C4-2B (cell line): ENCODE measurements around the gene GPHN.

Experiments used
- ZFX ChIP-seq: fragments of 450-650 bp; IDR thresholded peaks from 2 replicates; pipeline ENCODE4 v1.6.1; 2017
- TF ChIP-seq, protein P1 (sequence below): fragments of 450-650 bp; conservative IDR thresholded peaks from 2 replicates; pipeline ENCODE4 v1.5.1; 2017; ENCODE audit warnings: mild to moderate bottlenecking

DNA sequence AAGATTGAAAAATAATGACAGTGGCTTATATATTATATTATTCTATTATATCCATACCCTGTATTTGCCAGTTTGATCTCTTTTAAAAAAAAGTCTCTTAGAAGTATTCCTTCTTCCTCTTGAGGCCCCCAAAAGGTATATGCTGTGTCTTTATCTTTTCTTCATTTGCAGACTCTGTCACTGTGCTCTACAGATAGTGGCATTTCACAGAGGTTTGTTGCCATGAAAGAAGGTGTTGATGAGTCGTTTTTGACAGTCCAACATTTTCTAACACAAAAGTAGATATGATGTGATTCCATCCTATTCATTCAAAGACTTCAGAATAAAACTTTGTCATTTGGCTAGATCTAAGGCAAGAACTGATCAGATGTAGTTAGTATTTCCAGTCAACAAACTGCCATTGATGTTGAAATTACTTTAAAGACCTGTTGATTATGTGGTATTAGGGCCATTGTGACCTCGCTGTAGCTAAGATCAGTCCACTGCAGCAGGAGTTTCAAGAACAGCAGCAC lies 22.0 kb upstream of the GPHN start, which contains the start of gene CCDC196:
- TF ChIP-seq, protein P1, sequence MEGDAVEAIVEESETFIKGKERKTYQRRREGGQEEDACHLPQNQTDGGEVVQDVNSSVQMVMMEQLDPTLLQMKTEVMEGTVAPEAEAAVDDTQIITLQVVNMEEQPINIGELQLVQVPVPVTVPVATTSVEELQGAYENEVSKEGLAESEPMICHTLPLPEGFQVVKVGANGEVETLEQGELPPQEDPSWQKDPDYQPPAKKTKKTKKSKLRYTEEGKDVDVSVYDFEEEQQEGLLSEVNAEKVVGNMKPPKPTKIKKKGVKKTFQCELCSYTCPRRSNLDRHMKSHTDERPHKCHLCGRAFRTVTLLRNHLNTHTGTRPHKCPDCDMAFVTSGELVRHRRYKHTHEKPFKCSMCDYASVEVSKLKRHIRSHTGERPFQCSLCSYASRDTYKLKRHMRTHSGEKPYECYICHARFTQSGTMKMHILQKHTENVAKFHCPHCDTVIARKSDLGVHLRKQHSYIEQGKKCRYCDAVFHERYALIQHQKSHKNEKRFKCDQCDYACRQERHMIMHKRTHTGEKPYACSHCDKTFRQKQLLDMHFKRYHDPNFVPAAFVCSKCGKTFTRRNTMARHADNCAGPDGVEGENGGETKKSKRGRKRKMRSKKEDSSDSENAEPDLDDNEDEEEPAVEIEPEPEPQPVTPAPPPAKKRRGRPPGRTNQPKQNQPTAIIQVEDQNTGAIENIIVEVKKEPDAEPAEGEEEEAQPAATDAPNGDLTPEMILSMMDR = no peak
- TF ChIP-seq ZFX = no peak
